Measurements from ENCODE around the gene C16orf96. TPM values are rescaled to one million over a fixed set of nuclear protein-coding genes. Genes with fewer than 3 reads are reported as not detected.

The C16orf96 gene
- total RNA-seq, 1 donor from 2014 or later, result 0.30 TPM

DNA sequence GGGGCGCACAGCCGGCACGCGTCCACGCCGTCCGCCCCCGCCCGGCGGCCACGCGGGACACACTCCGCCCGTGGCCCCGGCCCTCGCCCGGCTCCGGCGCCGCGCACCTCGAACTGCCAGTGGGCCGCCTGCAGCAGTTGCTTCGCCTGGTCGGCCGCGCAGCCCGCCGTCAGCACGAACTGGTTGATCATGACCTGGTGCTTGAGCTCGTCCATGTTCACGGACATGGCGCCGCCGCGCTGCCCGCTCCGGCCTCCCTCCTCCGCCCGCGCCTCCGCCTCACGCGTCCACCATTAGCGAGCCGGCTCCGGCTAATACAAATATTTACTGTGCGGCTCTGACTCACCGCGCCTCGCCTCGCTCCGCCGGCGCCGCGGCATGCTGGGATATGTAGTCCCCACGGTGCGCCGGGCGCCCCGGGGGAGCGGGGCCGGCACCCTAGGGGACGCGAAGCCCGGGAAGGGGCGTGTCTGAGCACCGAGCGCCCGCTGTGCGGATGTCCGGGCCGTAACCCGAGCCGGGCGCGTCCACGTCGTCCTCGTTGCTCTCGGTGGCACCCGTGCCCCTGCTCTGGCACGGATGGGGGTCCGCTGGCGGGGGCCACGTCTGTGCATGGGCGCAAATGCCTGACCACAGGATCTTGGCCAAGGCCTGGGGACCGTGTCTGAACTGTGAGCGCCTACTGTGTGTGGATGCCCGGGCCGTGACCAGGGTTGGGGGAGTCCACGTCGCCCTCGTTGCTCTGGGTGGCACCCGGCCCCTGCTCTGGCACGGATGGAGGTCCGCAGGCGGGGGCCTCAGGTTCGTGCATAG, 58.6 kb downstream of the C16orf96 start, which contains the start of gene UBALD1:
TSS of gene UBALD1 (minus strand) at position 318 of the 813 bp plus-strand sequence. CDS start at position 227, 91 bp downstream.
- Mint-ChIP-seq H3K27ac (ENCODE audit: unreplicated experiment) (peak within 1 kb of the TSS; percentile 82), H3K27me3 (ENCODE audit: low read depth) (no peaks in the 10 kb centered on the region), H3K4me1 (peaks cover 10% of the 10 kb centered on the region), H3K36me3 (ENCODE audit: low read depth) (no peaks in the 10 kb centered on the region), H3K4me3 (peak within 1 kb of the TSS; percentile 94), H3K9me3 (no peaks in the 10 kb centered on the region)
- DNase-seq (ENCODE audit: low read depth, low spot score), result peak; percentile 68
- TF ChIP-seq, protein P1, sequence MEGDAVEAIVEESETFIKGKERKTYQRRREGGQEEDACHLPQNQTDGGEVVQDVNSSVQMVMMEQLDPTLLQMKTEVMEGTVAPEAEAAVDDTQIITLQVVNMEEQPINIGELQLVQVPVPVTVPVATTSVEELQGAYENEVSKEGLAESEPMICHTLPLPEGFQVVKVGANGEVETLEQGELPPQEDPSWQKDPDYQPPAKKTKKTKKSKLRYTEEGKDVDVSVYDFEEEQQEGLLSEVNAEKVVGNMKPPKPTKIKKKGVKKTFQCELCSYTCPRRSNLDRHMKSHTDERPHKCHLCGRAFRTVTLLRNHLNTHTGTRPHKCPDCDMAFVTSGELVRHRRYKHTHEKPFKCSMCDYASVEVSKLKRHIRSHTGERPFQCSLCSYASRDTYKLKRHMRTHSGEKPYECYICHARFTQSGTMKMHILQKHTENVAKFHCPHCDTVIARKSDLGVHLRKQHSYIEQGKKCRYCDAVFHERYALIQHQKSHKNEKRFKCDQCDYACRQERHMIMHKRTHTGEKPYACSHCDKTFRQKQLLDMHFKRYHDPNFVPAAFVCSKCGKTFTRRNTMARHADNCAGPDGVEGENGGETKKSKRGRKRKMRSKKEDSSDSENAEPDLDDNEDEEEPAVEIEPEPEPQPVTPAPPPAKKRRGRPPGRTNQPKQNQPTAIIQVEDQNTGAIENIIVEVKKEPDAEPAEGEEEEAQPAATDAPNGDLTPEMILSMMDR (conservative IDR thresholded peaks at IDR 0.05), result no peak

GRCh38 chr16:4615384-4616046, 59.4 kb downstream of the C16orf96 start:
- H3K9me3 Mint-ChIP-seq, result no peaks in the 10 kb centered on the region
- TF ChIP-seq, protein P1 (conservative IDR thresholded peaks at IDR 0.05), result no peak
- H3K27ac Mint-ChIP-seq (ENCODE audit: unreplicated experiment), result peak overlapping the region; percentile 82
- H3K4me1 Mint-ChIP-seq, result peaks cover 10% of the 10 kb centered on the region
- no peaks in the 10 kb centered on the region for H3K36me3 Mint-ChIP-seq (ENCODE audit: low read depth)
- H3K4me3 Mint-ChIP-seq, result peak overlapping the region; percentile 93
- no peak for DNase-seq (ENCODE audit: low read depth, low spot score)
- no peaks in the 10 kb centered on the region for H3K27me3 Mint-ChIP-seq (ENCODE audit: low read depth)

GRCh38 chr16:4616047-4616811, 60.1 kb downstream of the C16orf96 start:
- peak; percentile 95 for DNase-seq (ENCODE audit: low read depth, low spot score)
- no peaks in the 10 kb centered on the region for H3K27me3 Mint-ChIP-seq (ENCODE audit: low read depth)
- H3K9me3 Mint-ChIP-seq, result no peaks in the 10 kb centered on the region
- TF ChIP-seq, protein P1 (conservative IDR thresholded peaks at IDR 0.05), result peak; percentile 42
- H3K4me3 Mint-ChIP-seq, result peak overlapping the region; percentile 93
- no peaks in the 10 kb centered on the region for H3K36me3 Mint-ChIP-seq (ENCODE audit: low read depth)
- peaks cover 10% of the 10 kb centered on the region for H3K4me1 Mint-ChIP-seq
- peak overlapping the region; percentile 99 for H3K27ac Mint-ChIP-seq (ENCODE audit: unreplicated experiment)

- H3K27ac Mint-ChIP-seq (ENCODE audit: unreplicated experiment), result no peak overlapping the region
Observed at GRCh38 chr16:4617880-4618279, 61.7 kb downstream of the C16orf96 start.

More at GRCh38 chr16:4617880-4618279, 61.7 kb downstream of the C16orf96 start:
- Mint-ChIP-seq H3K9me3 (no peaks in the 10 kb centered on the region), H3K4me1 (peaks cover 10% of the 10 kb centered on the region), H3K27me3 (ENCODE audit: low read depth) (no peaks in the 10 kb centered on the region), H3K4me3 (no peak overlapping the region), H3K36me3 (ENCODE audit: low read depth) (no peaks in the 10 kb centered on the region)
- TF ChIP-seq, protein P1 (conservative IDR thresholded peaks at IDR 0.05), result no peak
- no peak for DNase-seq (ENCODE audit: low read depth, low spot score)

All from neural crest cell (in vitro differentiated cells).